HG02571 (cell line): ENCODE results near the gene UBAC1.
"Not testable (repeated sequence)": the region's sequence is repeated elsewhere in the genome, so short reads cannot be mapped to it uniquely, and the experiment has no call there.

Experiments
- ATAC-seq: cut with Tn5 transposase; IDR thresholded peaks from one replicate; pipeline ENCODE4 v1.9.1; 2021; ENCODE audit warnings: mild to moderate bottlenecking, moderate library complexity; ENCODE audit not compliant: unreplicated experiment

Gene UBAC1

DNA sequence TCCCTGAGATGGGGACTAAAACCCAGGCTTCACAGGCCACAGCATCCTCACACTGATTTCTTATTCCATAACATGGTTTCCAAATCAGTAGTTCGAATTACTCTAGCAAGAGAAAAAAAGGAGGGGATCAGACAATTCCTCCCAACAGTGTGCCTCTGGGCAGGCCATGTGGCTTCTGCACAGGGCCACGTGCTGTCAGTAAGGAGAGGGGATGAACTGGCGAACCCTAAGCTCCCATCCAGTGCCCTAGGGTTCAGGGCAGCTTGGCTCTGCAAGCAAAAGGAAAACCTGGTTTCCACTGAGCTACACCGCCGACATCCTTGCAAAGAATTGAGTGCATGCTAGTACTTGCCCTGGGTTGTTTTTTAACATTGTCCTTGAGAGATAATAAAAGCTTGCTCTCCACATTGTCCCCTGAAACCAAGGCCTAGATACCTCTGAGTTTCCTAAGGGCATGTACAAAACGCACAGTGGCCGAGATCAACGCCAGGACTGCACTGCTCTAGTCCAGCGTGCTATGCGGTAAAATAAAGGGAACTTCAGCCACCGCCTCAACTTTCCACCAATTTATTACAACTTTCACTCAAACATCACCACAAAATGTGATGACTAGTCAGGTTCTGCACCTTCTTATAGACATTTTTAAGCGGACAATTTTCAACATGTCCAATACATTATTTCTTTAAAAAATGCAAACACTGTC is 58.4 kb downstream of the UBAC1 start:
- ATAC-seq: no peak

DNA sequence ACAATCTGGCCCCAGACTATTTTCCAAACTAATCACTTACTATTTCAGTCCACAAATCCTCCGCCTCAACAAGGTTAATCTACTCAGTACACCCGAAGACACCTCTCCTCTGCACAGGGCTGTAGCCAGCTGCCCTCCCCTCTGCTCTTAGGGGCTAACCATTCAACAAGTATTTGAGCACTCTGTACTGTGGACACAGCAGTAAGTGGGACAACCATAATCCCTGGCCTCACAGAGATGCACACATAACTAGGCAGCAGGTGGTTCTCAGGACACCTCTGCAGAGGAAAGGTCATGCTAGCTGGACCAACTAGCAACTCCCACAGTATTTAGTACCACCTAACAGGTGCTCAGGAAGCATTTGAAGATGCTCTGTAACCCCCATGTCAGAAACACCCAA is 59.3 kb downstream of the UBAC1 start:
- ATAC-seq: no peak

DNA sequence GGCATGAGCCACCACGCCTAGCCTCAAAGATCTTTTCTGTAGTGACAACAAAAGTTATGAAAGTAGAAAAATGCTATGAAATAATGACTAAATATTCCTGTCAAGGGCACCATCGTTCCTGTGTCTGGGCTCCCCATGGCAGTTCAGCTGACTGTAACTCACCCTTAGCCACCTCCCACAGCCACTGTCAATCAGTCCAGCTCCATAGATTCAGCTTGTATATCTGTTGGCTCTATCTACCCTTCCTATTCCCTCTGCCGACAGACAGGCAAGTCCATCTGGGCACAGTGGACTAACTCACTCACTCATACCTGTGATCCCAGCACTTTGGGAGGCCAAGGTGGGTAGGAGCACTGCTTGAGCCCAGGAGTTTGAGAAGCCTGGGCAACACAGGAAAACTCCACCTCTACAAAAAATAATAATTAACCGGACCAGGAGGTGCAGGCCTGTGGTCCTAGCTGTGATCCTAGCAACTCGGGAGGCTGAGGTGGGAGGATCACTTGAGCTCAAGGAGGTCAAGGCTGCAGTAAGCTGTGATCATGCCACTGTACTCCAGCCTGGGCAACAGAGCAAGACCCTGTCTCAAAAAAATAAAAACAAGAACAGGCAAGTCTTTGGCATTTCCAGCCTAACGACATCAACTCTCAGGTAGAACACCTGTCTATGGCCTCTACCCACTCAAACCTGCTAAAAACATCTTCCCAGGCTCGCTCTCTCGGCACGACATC is 60.0 kb downstream of the UBAC1 start:
- no peak for ATAC-seq

DNA sequence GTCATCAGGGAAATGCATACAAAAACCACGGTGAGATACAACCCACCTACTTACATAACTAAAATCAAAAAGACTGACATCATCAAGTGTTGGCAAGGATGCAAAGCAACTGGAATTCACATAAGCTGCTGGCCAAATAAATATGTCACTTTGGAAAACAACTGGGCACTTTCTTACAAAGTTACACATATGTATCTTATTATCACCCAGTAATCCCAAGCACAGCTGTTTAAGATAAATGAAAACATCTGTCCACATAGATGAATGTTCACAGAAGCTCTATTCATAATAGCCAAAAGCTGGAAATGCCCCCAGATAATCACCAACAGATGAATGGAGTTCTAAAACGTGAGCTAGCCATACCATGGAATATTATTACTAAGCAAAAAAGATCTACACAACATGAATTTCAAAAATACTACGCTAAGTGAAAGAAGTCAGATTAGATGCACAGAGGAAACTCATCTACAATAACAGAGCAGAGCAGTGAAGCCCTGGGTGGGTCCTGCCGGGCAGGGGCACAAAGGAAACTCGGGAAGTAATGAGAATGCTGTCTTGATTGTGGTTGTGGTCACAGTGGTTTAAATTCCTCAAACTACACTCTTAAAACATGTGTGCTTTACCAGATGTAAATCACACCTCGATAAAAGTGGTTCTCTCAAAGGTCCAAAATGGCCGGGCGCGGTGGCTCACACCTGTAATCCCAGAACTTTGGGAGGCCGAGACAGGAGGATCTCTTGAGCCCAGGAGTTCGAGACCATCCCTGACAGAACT is 62.4 kb downstream of the UBAC1 start:
- no peak for ATAC-seq

DNA sequence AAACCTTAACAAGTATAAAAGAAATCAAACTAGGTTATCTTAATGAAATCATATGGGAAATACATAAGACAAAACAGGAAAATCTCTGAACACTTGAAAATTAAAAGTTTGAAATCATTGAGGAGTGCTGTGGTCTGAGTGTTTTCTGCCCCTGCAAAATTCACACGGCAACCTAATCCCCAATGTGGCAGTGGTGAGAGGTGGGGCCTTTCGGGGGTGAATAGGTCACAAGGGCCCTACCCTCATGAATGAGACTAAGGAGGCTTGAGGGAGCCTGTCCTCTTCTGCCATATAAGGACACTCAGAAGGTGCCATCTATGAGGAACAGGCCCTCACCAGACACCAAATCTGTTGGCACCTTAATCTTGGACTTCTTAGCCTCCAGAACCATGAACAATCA is 64.5 kb downstream of the UBAC1 start:
- no peak for ATAC-seq

DNA sequence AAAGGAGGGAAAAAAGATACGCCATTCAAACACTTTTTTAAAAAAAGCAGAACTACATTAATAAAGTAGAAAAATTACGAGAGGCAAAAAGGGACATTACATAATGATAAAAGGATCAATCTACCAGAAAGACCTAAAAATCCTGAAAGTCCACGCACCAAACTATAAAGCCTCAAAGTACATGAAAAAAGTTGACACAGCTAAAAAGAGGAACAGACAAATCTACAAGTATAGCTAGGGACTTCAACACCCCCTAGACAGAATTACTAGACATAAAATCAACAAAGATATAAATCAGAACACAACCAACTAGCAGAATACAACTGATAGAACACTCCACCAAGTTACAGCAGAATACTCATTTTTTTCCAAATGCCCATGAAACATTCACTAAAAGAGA is 65.0 kb downstream of the UBAC1 start:
- ATAC-seq: no peak

DNA sequence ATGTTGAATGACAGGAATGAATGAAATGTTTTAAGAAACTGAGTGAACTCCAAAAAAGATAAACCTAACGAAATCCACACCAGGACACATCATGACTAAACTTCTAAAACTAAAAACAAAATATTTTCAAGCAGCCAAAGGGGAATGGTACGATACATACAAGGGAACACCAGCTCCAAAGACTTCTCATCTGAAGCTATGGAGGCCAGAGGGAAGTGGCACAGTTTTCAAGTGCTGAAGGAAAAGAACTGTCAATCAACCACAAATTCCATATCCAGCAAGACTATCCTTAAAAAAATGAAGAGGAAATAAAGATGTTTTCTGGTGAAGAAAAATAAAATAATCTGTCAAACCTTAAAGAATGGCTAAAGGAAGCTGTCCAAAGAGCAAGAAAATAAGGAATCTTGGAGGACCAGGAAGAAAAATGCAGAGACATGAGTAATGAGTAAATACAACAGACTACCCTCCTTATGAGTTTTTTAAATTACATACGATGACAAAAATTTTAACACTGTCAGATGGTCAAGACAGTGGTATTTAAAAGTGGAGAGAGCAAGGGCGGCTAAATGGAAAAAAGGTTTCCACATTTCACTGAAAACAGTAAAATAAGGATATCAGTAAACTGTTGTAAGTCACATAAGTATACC is 65.8 kb downstream of the UBAC1 start:
- ATAC-seq: no peak

DNA sequence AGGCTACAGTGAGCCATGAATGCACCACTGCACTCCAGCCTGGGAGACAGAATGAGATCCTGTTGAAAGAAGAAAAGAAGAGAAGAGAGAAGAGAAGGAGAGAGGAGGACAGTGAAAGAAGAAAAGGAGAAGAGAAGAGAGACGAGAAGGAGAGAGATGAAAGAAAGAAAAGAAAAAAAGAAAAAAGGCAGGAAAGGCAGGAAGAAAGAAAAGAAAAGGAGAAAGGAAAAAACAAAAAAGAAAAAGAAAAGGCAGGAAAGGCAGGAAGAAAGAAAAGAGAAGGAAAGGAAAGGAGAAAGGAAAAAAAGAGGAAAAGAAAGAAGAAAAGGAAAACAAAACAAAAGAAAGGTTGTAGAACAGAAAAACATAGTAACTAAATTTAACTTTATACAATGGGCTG is 68.1 kb downstream of the UBAC1 start:
- ATAC-seq: no peak

DNA sequence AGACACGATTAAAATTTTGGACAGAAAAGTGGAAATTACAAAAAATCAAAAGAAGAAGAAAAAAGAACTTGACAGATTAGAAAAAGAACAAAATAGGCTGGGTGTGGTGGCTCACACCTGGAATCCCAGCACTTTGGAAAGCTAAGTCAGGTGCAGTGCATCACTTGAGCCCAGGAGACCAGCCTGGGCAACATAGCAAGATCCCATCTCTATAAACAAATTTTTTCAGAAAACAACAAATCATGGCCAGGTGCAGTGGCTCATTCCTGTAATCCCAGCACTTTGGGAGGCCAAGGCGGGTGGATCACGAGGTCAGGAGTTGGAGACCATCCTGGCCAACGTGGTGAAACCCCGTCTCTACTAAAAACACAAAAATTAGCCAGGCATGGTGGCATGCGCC is 68.8 kb downstream of the UBAC1 start:
- not testable (repeated sequence) for ATAC-seq

DNA sequence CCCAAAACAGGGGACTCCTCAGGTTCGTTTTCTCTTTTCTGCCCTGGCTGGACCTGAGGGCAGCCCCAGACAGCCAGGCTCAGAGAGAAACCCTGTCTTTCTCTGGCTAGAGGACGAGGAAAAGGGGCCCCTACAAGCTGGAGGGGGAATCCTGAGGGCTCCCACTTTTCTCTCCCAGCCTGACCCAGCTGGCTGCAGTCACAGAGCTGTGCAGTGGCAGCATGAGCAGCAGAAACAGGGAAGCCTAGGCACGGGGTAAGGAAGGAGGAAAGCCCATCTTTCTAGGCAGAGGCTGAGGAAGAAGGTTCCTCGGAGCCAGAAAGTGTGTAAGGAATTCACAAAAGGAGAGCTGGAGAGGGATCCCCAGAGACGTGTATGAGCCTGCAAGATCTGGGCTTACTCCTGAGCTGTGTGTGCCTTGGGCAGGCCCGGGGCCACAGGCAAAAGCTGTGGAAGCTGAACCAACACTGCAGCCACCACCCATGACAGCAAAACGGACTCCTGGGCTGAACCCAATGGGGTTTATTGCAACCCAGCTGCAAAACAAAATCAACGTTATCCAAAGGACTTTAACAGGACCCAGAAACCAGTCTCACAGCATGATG is 70.0 kb downstream of the UBAC1 start:
- no peak for ATAC-seq

DNA sequence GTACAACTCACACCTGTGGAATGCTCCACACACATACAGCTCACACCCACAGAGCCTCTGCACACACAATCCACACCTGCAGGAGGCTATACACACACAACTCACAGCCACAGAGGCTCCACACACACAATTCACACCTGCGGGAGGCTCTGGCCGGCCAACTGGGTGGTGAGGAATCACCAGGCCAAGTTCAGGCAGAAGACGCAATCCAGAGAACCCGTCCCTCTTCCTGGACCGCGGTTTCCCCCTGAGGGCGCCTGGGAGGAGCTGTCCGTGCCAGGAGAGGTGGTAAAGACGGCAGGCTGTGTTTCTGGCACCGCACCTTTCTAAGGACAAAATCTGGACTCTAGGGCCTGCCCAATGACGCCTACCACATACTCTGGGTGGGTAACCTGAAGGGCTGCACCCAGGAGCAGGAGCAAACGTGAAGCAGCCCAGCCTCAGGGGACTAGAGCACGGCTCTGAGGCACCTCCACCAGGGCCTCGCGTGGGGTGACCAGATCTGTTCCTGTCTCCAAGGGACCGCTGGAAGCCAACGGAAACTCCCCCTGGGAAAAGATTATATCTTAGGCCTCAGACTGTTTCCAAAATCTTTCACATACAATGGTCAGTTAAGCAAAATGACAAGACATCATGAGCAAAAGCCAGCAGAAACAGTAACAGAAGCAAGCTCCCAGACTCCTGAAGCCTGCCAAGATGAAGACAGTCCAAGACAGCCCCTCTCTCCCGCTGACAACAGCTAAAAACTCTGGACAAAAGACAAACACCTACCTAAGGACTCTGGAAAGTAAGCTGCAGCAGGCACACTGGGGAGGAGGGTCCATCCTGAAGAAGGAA is 70.8 kb downstream of the UBAC1 start:
- ATAC-seq: no peak

DNA sequence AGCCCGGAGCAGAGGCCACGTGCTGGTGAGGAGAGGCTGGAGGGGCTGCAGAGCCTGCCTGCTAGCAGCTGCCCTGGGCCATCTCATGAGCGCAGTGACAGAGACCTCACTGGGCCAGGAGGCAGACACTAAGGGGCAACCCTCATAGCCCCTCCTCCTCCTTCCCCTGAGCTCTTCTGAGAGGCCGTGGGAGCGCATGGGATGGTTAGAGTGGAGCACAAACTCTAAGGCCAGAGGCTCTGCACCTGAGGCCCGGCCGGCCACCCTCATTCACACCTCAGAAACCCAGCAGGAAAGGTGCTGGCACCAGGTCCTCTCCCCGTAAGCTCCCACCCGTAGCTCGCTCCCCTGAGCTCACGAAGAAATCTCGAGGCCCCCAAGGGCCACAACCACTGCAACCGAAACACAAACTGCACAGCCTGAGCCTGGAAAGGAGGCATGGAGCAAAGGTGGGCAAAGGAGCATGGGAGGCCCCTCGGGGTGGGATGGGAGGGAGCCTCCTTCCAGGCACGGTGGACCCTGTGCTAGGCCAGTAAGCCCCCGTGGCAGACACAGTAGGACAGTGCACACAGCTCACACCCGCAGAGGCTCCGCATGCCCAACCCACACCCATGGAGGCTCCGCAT is 71.5 kb downstream of the UBAC1 start:
- no peak for ATAC-seq

DNA sequence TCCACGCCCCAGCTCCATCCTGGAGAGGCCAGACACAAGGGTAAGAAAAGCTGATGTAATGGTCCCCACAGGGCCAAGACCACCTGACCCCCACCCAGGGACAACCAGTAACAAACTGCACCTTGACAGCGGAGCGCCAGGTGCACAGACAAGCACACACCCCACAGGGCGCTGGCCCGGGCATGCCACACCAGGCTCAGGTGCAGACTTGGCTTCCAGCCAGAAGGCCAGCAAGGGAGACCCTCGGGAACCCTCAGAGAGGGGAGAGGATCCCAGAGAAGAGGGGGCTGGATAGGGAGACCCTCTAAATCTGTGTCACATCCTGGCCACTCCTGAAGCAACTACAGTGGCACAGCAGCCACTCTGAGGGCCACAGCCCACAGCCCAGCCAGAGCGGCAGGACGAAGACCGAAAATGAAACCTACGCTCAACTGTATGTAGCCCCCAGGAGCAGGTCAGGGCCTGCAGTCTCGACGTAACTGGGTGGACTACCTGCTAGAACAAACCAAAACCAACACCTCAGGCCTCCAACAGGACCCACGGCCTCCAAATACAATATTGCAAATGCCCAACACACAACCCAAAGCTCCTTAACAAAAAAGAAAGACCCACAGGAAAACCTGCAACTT is 72.3 kb downstream of the UBAC1 start:
- ATAC-seq: no peak

DNA sequence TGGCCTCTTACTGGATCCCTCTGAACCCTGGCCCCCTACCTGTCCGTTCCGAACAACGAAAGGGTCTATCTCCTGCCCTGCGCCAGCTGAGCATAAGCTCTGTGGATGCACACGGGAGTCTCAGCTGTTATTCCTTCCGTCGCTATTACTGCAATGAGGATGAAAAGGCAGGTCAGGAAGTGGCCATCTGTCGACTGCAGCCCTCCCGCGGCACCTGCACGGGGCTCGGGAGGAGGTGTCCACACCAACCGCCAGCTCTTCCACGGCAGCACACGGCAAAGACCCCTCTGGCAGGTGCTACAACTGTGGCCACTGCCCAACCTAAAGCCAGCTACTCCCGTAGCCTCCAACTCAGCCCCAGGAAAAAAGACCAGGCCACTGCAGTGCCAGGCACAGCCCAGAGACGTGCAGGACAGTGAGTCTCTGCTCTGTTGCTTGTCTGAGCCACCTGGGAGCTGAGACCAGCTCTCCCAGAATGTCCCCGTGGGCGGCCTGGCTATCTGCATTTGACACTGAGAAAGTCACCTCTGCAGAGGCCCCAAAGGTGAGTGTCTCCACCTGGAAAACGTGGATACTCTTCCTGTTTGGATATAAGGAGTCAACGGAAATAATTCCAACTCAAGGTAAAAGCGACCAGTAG is 72.9 kb downstream of the UBAC1 start:
- ATAC-seq: no peak

DNA sequence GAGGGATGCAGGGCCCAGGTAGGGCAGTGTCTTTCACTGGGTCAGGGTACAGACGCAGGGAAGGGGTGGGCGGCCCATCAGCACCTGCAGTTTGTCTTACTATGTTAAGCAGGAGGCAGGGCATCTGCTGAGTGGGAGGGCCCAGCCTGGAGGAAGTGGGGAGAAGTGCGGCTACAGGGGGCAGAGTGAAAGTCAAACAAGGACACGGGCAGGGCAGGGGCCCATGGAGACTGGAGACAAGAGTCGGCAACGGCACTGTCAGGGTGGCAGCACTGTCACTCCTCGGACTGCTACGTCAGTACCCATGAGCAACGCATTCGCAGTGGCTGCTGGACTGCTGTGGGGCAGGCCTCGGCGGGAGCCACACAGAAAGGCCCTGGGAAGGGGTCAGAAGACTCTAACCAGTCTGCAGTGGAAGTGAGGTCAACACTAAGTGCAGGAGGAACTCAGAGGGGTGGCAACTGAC is 73.6 kb downstream of the UBAC1 start:
- ATAC-seq: no peak

DNA sequence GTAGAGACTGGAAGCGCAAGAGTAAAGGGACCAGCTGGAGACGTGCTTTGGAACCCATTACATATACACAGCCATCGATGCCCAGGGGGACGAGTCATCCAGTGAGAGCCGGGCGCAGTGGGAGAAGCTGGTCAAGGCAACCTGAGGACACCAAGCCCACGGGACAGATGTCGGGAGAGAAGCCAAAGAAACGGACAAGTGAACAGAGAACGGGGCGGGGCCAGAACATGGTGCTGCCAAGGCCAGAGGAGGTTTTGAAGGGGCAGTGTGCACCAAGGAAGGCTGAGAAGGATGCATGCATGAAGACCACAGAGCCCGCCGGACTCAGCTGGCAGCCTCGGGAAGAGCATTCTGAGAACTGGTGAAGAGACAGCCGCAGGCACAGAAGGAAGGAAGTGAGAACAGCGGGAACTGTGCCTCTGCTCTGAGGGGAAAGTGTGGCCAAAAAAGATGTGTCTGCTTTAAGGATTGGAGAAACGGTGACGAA is 74.1 kb downstream of the UBAC1 start:
- no peak for ATAC-seq

DNA sequence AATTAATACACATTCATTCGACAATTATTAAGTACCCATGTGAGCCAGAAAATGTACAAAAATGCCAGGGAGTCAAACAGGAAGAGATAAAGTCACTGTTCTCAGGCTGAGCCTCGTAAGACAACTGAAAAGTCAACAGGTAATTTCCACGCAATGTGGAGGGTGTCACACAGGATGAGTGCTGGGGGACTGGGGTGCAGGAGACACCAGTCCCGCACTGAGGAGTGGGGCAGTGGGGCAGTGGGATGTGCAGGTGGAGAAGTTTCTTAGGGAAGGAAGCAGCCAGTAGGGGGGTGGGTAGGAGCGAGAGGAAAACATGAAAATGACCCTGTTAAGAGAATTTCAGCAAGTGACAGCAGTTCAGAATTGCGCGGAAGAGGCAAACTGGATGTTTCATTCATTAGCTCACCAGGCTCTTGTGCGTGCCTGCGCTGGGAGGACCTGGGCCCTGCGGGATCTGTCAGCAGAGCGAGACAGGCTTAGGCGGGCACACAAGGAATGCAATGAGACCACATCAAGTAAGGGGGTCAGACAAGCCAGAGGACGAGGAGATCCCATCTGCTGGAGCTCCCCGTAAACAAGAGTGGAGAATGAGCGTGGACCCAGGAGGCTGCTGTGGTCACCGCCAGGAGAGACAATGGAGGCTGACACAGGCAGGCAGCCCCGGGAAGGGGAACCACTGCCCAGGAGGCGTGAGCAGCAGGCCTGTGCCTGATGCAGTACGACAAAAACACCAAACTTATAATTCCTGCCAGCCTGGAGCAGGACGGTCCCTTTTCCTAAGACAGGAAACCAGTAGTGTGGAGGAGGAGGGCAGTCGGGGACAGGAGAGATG is 74.8 kb downstream of the UBAC1 start:
- no peak for ATAC-seq
